IMR-90 (cell line): ENCODE data around the gene BLZF1. TPM values are rescaled to one million over a fixed set of nuclear protein-coding genes. Genes with fewer than 3 reads are reported as not detected.

Experiments
- ATAC-seq: fragments of 200-7000 bp; cut with Tn5 transposase; 2 replicates; pipeline ENCODE4 v1.9.1; 2020; ENCODE audit warnings: low read depth, mild to moderate bottlenecking, moderate library complexity
- BruUV-seq: library from RNA; stranded (reverse); fragments of 400-500 nt; replicated peaks from 2 replicates; lab custom pipeline; 2021; lab: Mats Ljungman, UMichigan
- CTCF ChIA-PET: fragments of 300-600 bp; formaldehyde crosslinking; extraction: SDS; loops from one replicate; lab custom pipeline; 2021; ENCODE audit warnings: antibody characterized with exemption; lab: Yijun Ruan, JAX
- POLR2A ChIA-PET: fragments of 300-600 bp; sonication (Branson Sonifier 250); formaldehyde crosslinking; loops from one replicate; lab custom pipeline; 2022; ENCODE audit warnings: antibody characterized with exemption; ENCODE audit not compliant: unreplicated experiment; lab: Charles Lee
- DNase-seq: peaks from one replicate; pipeline ENCODE4 v3.0.0; 2013
- H2AFZ ChIP-seq: replicated peaks from 2 replicates; pipeline ENCODE3; 2013; ENCODE audit warnings: low read length, mild to moderate bottlenecking; ENCODE audit not compliant: poor library complexity
- H2AK5ac ChIP-seq: 2 replicates; pipeline ENCODE4 v1.6.1; 2013; ENCODE audit warnings: low read depth, low read length, inconsistent platforms
- H2AK9ac ChIP-seq: replicated peaks from 2 replicates; pipeline ENCODE3; 2013; ENCODE audit warnings: mild to moderate bottlenecking, low read depth, low read length, moderate library complexity; ENCODE audit not compliant: poor library complexity
- H2BK120ac ChIP-seq: 2 replicates; pipeline ENCODE4 v1.6.1; 2013; ENCODE audit warnings: low read depth, low read length, inconsistent platforms
- H2BK15ac ChIP-seq: 3 replicates; pipeline ENCODE4 v1.6.1; 2013; ENCODE audit warnings: low read depth, low read length, inconsistent platforms
- H2BK20ac ChIP-seq: 2 replicates; pipeline ENCODE4 v1.6.1; 2013; ENCODE audit warnings: low read depth, mild to moderate bottlenecking, inconsistent platforms, low read length, moderate library complexity
- H2BK5ac ChIP-seq: 2 replicates; pipeline ENCODE4 v1.6.1; 2013; ENCODE audit warnings: mild to moderate bottlenecking, low read depth, low read length, inconsistent platforms; ENCODE audit not compliant: poor library complexity, severe bottlenecking
- H3K14ac ChIP-seq: replicated peaks from 2 replicates; pipeline ENCODE4 v1.6.1; 2013; ENCODE audit warnings: low read depth, low read length, inconsistent platforms
- H3K18ac ChIP-seq: 2 replicates; pipeline ENCODE4 v1.6.1; 2013; ENCODE audit warnings: low read depth, low read length, control low read depth
- H3K23ac ChIP-seq: 2 replicates; pipeline ENCODE4 v1.6.1; 2013; ENCODE audit warnings: low read depth, low read length, inconsistent platforms
- H3K27ac ChIP-seq: 2 replicates; pipeline ENCODE4 v1.5.1; 2013; ENCODE audit warnings: mild to moderate bottlenecking, control low read depth, low read length; ENCODE audit not compliant: insufficient read depth
- H3K27me3 ChIP-seq: 2 replicates; pipeline ENCODE4 v1.6.1; 2013; ENCODE audit warnings: low read length; ENCODE audit not compliant: control insufficient read depth, insufficient read depth
- H3K36me3 ChIP-seq: 2 replicates; pipeline ENCODE4 v1.6.1; 2013; ENCODE audit warnings: low read length, mixed read lengths; ENCODE audit not compliant: control insufficient read depth, insufficient read depth
- H3K4ac ChIP-seq: 2 replicates; pipeline ENCODE4 v1.6.1; 2013; ENCODE audit warnings: low read depth, low read length, inconsistent platforms
- H3K4me1 ChIP-seq: 2 replicates; pipeline ENCODE4 v1.6.1; 2013; ENCODE audit warnings: low read length, mixed read lengths; ENCODE audit not compliant: control insufficient read depth, insufficient read depth
- H3K4me2 ChIP-seq: 2 replicates; pipeline ENCODE4 v1.6.1; 2013; ENCODE audit warnings: low read depth, mild to moderate bottlenecking, control low read depth, low read length, moderate library complexity
- H3K4me3 ChIP-seq: 2 replicates; pipeline ENCODE4 v1.5.1; 2013; ENCODE audit warnings: low read depth, mild to moderate bottlenecking, control low read depth, low read length, moderate library complexity; ENCODE audit not compliant: insufficient read depth
- H3K56ac ChIP-seq: 2 replicates; pipeline ENCODE4 v1.6.1; 2013; ENCODE audit warnings: low read length, inconsistent platforms; ENCODE audit not compliant: insufficient read depth; ENCODE audit errors: extremely low read depth
- H3K79me1 ChIP-seq, 2 experiments: 2 replicates each; pipeline ENCODE4 v1.6.1; 2013; ENCODE audit warnings: low read length in 2 of 2, inconsistent platforms in 1 of 2, low read depth in 1 of 2
- H3K9ac ChIP-seq: 2 replicates; pipeline ENCODE4 v1.6.1; 2013; ENCODE audit warnings: low read depth, low read length, control low read depth
- H3K9me1 ChIP-seq: 2 replicates; pipeline ENCODE4 v1.6.1; 2013; ENCODE audit warnings: low read length, inconsistent platforms; ENCODE audit not compliant: insufficient read depth
- H3K9me3 ChIP-seq: 2 replicates; pipeline ENCODE4 v1.6.1; 2013; ENCODE audit warnings: low read length; ENCODE audit not compliant: control insufficient read depth, insufficient read depth
- H4K20me1 ChIP-seq: 2 replicates; pipeline ENCODE4 v1.6.1; 2013; ENCODE audit warnings: low read length, inconsistent platforms; ENCODE audit not compliant: insufficient read depth
- H4K5ac ChIP-seq: 2 replicates; pipeline ENCODE4 v1.6.1; 2013; ENCODE audit warnings: mild to moderate bottlenecking, low read depth, low read length, control low read depth
- H4K8ac ChIP-seq, 2 experiments: 2 replicates each; pipeline ENCODE4 v1.6.1; 2013; ENCODE audit warnings: low read depth in 2 of 2, low read length in 2 of 2, control low read depth in 1 of 2, inconsistent platforms in 1 of 2
- H4K91ac ChIP-seq: 2 replicates; pipeline ENCODE4 v1.6.1; 2013; ENCODE audit warnings: low read depth, low read length, inconsistent platforms; ENCODE audit not compliant: insufficient read depth
- CHD1 ChIP-seq: IDR thresholded peaks from 2 replicates; pipeline ENCODE4 v1.6.1; 2012; ENCODE audit warnings: low read depth, low read length, improper control_type of control experiment
- CTCF ChIP-seq: conservative IDR thresholded peaks from 2 replicates; pipeline ENCODE4 v1.5.1; 2012; ENCODE audit warnings: mild to moderate bottlenecking, low read depth, low read length, improper control_type of control experiment
- FOS ChIP-seq: fragments of 150-350 bp; IDR thresholded peaks from 2 replicates; pipeline ENCODE4 v1.6.1; 2016; ENCODE audit warnings: low read depth, low read length
- USF2 ChIP-seq: fragments of 150-350 bp; IDR thresholded peaks from 2 replicates; pipeline ENCODE4 v1.6.1; 2017; ENCODE audit warnings: mild to moderate bottlenecking, antibody characterized with exemption, low read length, low read depth
- WGBS, 2 experiments: methylation state at CpG; one replicate each; pipeline versions ENCODE4 v1.1.5 to v1.1.7; 2013; ENCODE audit warnings: missing lambda C conversion rate in 2 of 2; ENCODE audit not compliant: insufficient read length in 1 of 2; ENCODE audit errors: extremely low coverage in 2 of 2; 5-methylcytosine and 5-hydroxymethylcytosine counted together
- dilution Hi-C: fragments of 300-500 bp; cut with HindIII; formaldehyde crosslinking; loops from one replicate; pipeline ENCODE4 v1.14.3; 2018; ENCODE audit warnings: low sequenced_read_pairs; ENCODE audit not compliant: unreplicated experiment
- in situ Hi-C: fragments of 300-500 bp; cut with MboI; formaldehyde crosslinking; loops from 3 replicates; pipeline ENCODE4 v1.14.3; 2019; ENCODE audit warnings: low sequenced_read_pairs, inconsistent platforms, mixed read lengths
- intact Hi-C: fragments of 100-400 bp; cut with micrococcal nuclease; formaldehyde crosslinking; loops from 2 replicates; pipeline ENCODE4 v1.10.0; 2022
- polyA plus RNA-seq, 3 experiments: library from polyadenylated mRNA; depleted of rRNA; stranded (reverse); fragments of >200 nt; gene quantifications; 2 replicates each; pipeline ENCODE4 v1.2.3, GENCODE V29; 2012; ENCODE audit warnings: low replicate concordance in 1 of 3
- total RNA-seq: library from RNA; depleted of rRNA; stranded (reverse); fragments of >200 nt; gene quantifications from 2 replicates; pipeline ENCODE4 v1.2.3, GENCODE V29; 2012

The BLZF1 gene
- total and polyA plus RNA-seq, 2 of the 4 experiments (the other 2 are of a cell fraction): 14.2 to 24.2 TPM

- H2BK15ac ChIP-seq: no peak overlapping the region
- H3K4me3 ChIP-seq: no peak overlapping the region
- no TSS peak for BruUV-seq
- H4K91ac ChIP-seq: no peak overlapping the region
- no peak overlapping the region for H2AK5ac ChIP-seq
- POLR2A ChIA-PET: no interaction called here
- no peaks in the 10 kb centered on the region for H3K9me3 ChIP-seq
- H2BK5ac ChIP-seq: no peak overlapping the region
- H4K8ac ChIP-seq: no peak overlapping the region
- H3K9ac ChIP-seq: no peak overlapping the region
- H3K4me2 ChIP-seq: no peak overlapping the region
- no peak overlapping the region for H3K23ac ChIP-seq
- H3K14ac ChIP-seq: no peak overlapping the region
- no peak overlapping the region for H3K27ac ChIP-seq
- no peak overlapping the region for H4K5ac ChIP-seq
- H3K9me1 ChIP-seq: 0 out of 2 replicates have a peak, but pooled peaks cover 4% of the 10 kb centered on the region
- intact Hi-C loops (no loop called here), in situ Hi-C loops (no loop called here), dilution Hi-C loops (no loop called here)
- no peak overlapping the region for H2AK9ac ChIP-seq
- no CpG with 5 or more reads among the region's 1 CpG for WGBS, 2 experiments
- H3K4me1 ChIP-seq: no peaks in the 10 kb centered on the region
- CTCF ChIA-PET: no interaction called here
- H2BK20ac ChIP-seq: no peak overlapping the region
- no peak for TF ChIP-seq FOS
- TF ChIP-seq CHD1: no peak
- no peak for TF ChIP-seq CTCF
- no peak for TF ChIP-seq USF2
- no peak overlapping the region for H3K4ac ChIP-seq
- no peaks in the 10 kb centered on the region for H4K20me1 ChIP-seq
- ATAC-seq (no peak), DNase-seq (no peak)
- H2BK120ac ChIP-seq: no peak overlapping the region
- H3K27me3 ChIP-seq: no peaks in the 10 kb centered on the region
- H2AFZ ChIP-seq: no peak overlapping the region
- no peak overlapping the region for H3K56ac ChIP-seq
- peaks cover 9% of the 10 kb centered on the region for H3K36me3 ChIP-seq
- no peaks in the 10 kb centered on the region for H3K79me1 ChIP-seq
- H3K18ac ChIP-seq: no peak overlapping the region
Measured at GRCh38 chr1:169392406-169392805, 24.4 kb downstream of the BLZF1 start.
